HG03139 (cell line): Measurements from ENCODE around the gene IGF1R.

Source experiments
- ATAC-seq: cut with Tn5 transposase; IDR thresholded peaks from one replicate; pipeline ENCODE4 v1.9.1; 2021; ENCODE audit not compliant: unreplicated experiment

IGF1R gene

GRCh38 chr15:98792117-98792516, 143.8 kb downstream of the IGF1R start:
- ATAC-seq, result no peak

DNA sequence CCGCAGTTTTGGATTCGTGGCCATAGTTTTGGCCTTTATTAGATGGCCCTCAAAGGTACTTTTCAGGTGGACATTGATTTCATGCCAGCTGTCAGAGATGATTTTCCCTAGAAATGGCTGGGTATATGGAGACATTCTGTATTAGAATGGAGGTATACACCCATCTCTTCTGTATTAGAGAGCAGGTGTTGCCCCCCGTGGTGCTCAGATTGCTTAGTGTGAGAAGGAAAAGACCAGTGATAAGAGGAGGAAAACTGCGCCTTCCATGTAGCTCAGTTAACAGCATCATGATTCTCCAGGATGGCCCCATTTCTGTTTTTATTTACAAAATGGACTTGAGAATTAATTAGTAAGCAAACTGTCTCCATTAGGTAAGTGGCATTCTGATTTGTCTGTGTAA, 145.9 kb downstream of the IGF1R start:
- no peak for ATAC-seq

DNA sequence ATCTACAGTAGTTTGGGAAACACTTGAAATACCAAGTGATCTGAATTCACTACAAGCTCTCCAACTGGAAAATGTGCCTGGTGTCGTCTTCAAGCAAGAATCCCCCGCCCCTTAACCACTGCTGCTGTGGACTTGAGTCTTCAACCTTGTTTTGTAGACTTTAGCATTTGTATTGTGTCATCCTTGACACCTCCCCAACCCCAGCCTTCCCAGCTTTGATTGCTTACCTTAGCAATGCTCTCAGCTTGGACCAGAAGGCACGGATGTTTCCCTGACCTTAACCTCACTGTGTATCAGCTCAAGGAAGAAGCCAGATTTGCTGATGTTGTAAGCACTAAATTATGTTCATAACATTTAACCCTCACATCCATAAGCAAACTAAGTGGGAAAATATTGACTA, 146.4 kb downstream of the IGF1R start:
- no peak for ATAC-seq

DNA sequence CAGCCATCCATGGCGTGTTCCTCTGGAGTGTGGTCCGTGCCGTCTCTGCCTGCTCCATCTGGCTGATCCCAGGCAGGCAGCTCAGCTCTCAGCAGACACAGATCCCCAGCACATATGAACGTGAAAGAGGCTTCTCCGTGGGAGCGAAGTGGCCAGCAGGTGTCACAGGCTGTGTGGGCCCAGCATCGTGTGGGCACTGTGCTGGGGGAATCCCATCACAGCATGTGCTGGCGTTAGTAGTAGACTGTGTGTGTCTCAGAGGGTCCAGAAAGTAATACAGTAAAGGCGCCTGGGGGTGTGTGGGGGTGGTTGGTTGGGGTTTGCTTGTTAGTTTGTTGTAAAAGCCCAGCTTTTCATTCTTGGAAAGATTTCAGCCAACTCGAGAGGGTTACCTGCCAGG, 147.6 kb downstream of the IGF1R start:
- no peak for ATAC-seq

DNA sequence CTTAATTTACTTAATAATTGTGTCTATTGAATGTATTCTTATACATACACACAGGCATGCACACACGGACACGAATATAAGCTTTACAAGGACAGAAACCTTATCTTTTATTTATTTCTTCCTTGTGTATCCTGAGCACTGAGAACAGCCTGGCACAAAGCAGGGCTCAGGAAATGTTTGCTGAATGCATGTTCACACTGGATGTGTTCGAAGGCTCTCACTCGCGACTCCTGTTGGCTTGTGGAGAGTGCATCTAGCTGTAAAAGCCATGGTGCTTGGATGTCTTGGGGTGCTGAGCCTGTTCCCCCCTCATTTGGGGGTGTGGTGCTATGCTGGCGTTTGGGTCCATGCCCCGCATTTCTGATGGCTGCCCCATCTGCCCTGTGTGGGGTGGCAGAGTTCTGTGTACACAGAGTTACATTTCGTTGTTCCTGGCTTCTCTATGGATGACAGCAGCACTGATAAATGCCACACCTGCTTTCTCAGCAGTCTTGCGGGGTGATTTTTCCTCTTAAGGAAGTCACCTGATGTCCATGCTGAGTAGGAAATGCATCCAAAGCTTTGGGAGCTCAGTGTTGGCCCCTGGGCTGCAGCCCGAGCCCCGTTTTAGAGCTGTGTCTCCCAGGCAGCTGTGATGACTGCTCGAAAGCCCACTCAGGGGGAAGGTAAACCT, 148.5 kb downstream of the IGF1R start:
- ATAC-seq, result no peak

- ATAC-seq, result no peak
These were observed 150.1 kb downstream of the IGF1R start for GRCh38 chr15:98798375-98798893.

DNA sequence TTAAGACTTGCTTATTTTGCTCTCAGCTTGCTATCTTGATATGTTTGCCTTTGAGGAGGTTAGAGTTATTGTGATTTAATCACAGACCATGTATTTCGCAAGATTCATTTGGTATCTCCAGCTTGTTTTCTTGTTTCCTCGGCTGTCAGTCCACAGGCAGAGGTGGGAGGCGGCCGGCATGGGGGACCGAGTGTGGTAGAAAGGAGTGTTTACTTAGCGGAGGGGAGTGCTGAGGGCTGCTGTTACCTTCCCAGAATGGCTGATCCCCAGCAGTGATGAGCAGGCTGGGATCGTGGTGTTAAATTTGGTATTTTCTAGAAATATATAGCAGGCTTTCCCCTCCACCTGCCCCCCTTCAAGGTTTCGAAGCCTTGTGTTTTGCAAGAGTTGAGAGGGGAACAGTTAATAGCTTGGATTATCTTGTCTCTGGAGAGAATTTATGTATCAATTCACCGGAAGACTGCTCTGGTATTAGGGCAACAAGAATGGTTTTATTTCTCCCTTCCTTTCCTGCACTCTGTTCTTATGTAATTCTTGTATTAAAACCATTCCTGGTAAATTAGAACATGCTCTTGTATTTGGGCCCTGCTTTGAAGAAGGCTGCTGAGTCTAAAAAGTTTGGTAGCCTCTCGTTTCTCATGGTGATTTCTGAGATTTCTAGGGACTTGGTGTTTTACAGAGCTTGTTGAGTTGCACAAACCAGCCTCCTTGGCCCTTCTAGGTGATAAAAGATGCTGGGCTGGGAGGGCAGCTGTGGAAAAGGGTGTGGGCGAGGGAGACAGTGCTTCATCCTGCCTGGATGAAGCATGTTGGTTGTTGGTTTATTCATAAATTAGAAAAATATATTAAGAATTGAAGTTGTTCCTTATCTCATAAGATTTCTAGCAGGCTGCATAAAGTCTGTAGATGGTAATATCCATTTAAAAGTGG, 151.4 kb downstream of the IGF1R start:
- no peak for ATAC-seq

GRCh38 chr15:98800437-98801233, 152.3 kb downstream of the IGF1R start:
- no peak for ATAC-seq

DNA sequence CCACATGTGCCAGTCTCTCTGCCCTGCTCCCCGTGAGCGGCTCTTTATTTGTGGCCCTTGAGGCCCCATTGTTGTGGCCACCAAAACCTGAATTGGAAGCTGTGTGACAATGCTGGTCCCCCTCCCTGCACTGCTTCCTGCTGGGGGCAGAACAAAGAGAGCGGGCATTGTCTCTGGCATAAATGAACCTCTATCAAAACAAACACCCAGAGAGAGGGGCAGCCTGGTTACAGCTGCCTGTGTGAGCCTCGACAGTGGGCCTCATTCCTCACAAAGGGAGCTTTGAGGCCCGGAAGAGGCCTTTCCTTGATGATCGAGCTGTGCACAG, 152.9 kb downstream of the IGF1R start:
- no peak for ATAC-seq

DNA sequence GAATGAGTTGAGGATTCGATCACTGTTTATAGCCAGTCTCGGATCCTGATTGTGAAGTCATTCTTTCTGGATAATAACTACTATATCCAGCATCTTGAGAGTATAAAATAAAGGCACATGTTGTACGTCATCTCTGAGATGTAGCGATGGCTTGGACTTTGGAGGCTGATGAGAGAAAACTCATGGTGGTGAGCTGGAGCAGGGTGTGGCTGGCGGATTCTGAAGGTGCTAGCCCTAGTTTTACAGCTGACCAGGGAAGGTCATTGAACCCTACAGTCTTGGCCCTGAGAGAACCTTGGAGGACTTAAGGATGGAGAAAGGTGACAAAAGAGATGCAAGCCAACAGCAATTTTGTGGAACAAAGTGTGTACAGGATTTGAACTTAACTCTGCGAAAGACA, 153.8 kb downstream of the IGF1R start:
- no peak for ATAC-seq

DNA sequence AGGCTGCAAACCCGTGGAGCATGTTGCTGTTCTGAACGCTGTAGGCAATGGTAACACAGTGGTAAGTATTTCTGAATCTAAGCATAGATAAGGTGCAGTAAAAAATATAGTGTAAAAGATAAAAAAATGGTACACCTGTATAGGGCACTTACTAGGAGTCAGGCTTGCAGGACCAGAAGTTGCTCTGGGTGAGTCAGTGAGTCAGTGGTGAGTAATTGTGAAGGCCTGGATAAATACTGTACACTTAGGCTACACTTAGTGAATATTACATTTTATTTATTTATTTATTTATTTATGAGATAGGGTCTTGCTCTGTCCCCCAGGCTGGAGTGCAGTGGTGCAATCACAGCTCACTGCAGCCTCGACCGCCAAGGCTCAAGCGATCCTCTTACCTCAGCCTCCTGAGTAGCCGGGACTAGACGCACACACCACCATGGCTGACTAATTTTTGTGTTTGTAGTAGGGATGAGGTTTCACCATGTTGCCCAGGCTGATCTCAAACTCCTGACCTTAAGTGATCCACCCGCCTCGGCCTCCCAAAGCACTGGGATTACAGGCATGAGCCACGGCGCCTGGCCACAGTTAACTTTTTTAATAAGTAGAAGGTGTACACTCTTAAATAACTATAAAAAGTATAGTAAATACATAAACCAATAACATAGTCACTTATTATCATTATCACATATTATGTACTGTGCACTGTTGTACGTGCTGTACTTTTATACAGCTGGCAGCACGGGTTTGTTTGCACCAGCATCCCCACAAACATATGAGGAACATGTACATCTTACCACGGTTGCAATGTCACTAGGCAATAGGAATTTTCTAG, 155.1 kb downstream of the IGF1R start:
- ATAC-seq, result no peak

DNA sequence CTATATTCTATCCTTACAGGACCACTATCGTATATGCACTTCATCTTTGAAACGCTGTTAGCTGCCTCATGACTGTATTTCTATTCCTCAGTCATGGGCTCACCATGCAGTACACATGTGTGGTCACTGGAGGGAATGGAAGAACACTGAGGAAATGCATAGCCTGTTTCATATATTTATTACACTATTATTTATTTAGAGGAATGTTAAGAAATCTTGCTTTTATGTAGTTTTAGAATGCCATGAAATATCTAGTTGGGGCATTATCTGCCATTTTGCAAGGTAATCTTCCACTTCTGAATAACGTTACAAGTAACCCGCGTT, 155.7 kb downstream of the IGF1R start:
- ATAC-seq, result no peak

DNA sequence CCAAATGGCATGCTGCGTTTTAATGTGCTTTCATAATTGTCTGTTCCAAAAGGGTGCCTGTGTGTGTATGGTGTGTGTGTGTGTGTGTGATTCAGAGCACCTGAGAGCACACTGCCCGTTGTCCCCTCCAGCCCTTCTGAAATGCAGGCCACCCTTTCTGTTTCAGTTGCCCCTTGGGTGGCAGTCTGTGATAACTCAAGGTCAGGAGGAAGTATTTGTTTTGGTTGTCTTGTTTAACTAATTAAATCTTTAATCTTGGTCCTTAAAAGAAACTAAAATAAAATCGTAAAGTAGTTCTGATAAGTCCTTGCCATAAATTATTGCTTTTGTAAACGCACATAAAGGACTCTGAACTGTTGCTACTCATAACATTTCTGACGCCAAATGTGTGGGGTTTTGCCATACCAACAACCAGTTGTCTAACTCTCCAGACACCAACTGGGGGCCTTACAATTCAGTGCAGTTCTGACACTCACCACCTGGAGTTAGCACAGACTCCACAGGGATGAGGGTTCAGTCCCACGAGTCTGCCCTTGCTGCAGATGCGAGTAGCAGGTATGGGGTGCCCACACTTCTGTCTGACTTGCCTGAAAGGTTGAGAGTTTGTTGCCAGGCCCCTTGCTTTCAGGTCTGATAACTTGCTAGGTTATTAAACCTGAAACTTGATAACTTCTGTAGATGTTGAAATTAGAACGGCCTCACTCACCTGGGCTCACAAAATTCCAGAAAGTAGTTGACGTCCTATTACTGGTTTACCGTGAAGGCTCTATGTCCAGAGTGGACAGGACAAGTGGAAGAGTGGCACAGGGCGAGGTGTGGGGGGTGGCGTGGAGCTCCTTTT, 157.3 kb downstream of the IGF1R start:
- no peak for ATAC-seq

GRCh38 chr15:98806275-98806895, 158.0 kb downstream of the IGF1R start:
- ATAC-seq, result no peak

DNA sequence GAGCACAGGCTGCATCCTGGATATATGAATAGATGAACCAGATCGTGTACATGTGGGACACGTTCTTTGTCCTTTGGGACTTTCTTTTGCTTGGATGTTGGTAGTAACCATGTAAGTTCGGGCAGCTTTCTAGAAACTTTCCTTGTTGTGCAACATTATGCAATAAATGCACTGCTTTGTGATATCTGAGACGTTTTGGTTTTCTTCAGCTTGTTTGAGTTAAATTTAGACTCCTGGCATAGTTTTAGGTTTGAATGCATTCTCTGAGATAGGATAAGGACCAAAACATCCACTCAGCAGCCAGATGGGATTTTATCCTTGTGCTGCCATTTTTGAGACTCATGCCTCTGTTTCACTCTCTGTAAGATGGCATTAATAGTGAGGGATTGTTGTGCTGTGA, 158.9 kb downstream of the IGF1R start:
- no peak for ATAC-seq

DNA sequence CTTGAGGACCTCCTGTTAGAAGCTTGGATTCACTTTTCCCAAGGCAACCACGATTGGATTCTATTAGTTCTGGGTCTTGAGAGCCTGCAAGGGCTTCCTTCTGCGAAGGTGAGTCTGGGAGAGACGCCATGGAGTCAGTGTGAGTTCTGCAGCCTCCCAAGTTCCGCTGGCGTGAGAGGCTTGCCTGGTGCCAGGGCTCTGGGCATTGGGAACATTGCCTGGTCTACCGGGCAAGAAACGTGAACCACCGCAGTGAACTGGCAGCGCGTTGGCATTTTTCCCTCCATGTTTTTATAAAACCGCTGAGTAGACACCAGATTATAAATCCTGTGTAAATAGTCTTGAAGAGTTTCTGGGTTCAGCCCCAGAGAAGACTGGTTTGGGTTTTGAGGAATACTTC, 160.9 kb downstream of the IGF1R start:
- no peak for ATAC-seq

DNA sequence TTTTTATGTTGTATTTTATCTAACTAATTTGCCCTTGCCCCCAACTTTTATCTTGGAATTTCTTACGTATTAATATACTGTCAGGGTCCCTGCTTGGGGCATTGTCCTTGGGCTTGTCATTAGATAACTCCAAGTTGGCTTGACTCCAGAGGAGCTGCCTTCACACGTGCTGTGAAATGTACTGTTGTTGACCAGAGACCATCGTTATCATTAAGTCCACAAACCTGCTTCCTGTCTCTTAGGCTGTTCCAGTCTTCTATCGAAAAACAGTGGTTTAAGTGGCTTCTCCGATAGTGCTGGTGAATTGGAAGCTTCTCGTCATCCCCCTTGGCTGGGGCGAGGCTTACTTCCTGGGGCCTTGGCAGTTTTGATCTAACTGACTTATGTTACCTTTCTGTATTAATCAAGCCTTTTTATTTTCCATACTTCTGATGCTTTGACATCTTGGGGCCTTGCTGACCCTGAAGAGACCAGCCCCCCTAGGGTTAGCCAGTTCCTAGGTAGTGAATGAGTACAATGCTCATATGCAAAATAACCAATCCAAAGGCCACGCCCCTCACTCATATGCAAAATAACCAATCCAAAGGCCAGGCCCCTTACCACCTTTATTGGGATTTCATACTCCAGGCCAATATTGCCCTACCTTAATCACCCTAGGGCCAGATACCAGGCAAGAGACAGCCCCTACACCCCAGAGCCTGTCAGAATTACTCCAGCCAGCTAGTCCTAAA, 164.5 kb downstream of the IGF1R start:
- ATAC-seq, result no peak

- no peak for ATAC-seq
These were observed 165.6 kb downstream of the IGF1R start for GRCh38 chr15:98813951-98814350.

DNA sequence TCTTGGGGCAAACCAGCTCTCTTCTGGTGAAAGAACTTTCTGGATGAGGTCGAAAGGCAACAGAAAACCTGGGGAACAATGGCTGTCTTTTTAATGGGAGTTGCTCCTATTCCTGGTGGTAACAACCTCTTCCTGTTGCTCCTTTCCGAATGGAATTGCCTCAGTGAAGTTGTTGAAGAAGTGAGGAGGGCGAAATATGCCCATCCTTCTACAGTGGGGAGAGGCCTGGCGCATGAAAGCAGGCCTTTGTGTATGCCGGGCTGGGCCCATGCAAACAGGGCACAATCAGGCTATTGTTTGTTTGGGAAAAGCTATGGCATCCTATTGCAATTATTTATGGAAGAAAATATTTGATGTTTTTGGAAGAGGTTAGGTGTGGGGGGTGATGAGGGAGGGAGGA, 166.9 kb downstream of the IGF1R start:
- no peak for ATAC-seq
